GM18517 (cell line): ENCODE results near the gene VIPR2.
"Not testable (repeated sequence)": the region's sequence is repeated elsewhere in the genome, so short reads cannot be mapped to it uniquely, and the experiment has no call there.

ENCODE experiments used
- ATAC-seq: cut with Tn5 transposase; IDR thresholded peaks from one replicate; pipeline ENCODE4 v1.9.1; 2021; ENCODE audit warnings: mild to moderate bottlenecking, moderate library complexity; ENCODE audit not compliant: unreplicated experiment

VIPR2 gene

DNA sequence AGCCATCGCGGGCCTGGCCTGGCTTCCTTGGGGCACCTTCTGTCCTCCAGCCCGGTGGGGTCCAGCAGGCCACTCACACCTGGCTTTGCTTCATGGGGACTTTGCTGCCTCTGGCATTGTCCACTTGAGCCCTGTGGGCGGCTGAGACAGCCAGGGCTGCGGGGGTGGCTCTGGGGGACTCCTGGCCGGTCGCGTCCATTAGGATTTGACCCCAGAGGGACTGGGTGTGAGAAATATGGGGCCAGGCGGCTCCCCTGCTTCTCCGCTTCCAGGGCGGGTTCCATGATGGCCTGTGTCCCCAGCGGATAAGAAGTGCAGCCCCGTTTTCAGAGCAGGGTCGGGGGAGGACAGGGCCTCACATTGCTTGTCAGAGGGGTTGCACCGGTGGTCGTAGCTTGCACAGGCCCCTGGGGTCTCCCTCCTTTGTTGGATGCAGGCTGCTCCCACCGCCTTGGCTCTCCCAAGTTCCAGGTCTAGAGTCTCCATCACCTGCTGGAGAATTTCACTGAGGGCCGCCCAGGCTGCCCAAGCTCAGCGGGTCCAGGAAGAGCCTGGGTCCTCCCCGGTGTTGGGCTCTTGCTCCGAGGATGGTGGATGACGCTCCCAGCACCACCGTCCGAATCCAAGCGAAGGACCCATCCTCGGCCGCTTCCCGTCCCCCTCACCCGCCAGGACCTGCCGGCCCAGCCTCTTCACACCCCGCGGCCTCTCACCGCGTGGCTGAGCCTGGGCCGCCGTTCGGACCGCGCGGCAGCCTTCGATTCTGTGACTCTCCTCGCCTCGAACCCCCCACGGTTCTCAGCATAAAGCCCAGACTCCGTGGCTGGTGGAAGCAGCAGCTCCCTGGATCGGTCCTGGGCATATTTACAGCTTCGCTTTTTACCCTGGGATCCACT is 148.2 kb downstream of the VIPR2 start:
- no peak for ATAC-seq

DNA sequence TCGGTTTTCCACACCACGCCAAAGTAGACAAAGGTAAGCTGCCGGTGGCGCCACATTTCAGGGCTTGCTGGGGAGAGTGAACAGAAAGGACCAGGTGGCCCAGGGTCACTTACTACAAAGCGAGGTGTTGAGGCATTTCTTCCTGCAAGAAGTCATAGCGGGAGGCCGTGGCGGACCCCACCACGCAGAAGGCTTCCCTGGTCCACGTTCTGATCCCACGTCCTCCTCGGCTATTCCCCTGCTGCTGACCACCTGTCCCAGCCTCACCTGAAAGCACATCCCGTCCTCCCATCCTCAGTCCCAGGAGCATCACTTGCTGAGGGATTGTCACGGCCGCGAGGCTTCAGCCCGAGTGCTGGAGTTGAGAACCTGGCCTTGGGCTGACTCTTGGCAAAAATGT is 149.2 kb downstream of the VIPR2 start:
- ATAC-seq: no peak

DNA sequence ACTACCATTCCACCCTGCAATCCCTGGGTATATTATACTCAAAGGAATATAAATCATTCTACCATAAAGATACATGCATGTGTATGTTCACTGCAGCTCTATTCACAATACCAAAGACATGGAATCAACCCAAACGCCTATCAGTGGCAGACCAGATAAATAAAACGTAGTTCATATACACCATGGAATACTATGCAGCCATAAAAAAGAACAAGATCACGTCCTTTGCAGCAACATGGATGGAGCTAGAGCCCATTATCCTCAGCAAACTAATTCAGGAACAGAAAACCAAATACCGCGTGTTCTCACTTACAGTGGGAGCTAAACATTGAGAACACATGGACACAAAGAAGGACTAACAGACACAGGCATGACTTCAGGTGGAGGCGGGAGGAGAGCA is 150.0 kb downstream of the VIPR2 start:
- no peak for ATAC-seq

DNA sequence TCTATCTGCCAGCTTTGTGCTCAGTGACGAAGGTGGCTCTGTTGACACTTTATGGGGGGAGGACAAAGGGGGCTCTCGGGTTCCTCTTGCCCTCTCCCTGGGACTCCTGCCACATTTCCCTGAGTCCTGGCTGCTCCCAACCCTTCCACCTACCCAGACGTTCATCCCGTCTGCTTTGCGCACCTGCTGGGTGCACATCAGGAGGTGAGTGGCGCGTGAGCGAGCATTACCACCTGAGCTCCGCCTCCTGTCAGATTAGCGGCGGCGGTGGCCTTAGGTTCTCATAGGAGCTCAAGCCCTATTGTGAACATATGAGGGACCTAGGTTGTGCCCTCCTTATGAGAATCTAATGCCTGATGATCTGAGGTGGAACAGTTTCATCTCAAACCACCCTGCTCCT is 151.1 kb downstream of the VIPR2 start:
- no peak for ATAC-seq

DNA sequence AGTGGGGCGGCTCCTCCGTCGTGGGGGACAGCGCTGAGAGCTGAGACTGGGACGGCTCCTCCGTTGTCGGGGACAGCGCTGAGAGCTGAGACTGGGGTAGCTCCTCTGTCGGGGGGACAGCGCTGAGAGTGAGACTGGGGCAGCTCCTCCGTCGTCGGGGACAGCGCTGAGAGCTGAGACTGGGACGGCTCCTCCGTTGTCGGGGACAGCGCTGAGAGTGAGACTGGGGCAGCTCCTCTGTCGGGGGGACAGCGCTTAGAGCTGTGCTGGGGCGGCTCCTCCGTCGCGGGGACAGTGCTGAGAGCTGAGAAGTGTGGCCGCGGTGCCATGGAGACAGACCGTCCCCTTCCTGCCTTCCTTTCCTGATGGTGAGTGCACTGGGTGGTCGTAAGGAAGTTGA is 151.9 kb downstream of the VIPR2 start:
- no peak for ATAC-seq

DNA sequence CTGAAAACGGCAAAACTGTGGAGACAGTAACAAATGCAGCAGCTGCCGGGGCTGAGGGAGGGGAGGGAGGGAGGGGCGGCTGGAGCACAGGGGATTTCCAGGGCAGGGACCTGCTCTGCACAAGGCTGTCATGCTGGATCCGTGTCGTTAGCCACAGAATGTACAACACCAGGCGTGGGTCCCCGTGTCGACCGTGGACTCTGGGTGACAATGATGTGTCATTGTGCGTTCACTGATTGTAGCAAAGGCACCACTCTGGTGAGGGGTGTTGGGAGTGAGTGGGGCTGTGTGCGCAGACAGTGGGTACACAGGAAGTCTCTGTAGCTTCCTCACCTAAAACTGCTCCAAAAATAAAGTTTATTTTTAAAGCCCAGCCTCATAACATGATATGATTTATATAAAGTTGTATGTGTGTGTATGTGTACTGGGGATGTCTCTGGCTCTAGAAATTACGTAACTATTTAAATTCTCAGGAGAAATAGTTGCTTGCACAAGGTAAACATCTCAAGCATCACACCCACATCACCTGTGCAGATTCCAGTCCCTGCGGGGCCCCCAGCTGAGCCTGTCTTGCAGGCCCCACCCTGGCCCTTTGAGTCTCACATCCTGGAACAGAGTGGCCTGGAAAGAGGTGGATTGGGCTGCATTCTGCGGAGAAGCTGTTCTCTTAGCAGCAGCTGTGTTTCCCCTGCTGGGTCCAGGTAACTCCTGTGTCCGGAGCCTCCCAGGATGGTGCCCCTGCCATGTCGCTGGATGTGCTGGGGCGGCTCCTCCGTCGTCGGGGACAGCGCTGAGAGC is 152.6 kb downstream of the VIPR2 start:
- no peak for ATAC-seq

DNA sequence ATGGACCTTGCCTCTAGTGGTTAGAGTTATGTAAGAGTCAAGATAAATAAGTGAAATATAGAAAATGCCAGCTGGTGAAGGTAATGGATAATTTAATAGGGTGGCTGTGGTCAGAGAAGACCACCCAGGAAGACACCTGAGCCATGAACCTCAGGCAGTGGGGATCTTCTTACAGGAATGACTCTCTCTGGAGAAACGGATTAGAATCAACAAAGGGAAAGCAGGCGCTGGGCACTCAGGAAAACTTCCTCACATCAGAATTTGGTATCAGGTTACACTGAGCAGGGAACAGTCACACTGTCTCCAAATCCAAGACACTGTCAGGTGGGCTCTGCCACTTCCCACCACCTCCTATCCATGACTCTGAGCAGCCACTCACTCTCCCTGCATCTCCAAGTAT is 155.7 kb downstream of the VIPR2 start:
- ATAC-seq: no peak

DNA sequence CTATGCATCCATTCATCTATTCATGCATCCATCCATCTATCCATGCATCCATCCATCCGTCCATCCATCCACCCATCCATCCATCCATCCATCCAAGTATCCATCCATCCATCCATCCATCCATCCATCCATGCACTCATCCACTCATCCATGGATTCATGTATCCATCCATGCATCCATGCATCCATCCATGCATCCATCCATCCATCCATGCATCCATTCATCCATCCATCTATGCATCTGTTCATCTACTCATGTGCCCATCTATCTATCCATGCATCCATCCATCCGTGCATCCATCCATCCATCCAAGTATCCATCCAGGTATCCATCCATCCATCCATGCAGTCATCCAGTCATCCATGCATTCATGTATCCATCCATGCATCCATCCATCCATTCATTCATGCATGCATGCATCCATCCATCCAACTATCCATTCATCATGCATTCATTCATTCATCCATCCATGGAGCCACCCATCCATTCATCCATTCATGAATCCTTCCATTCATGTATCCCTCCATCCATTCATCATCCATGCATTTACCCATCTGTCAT is 156.3 kb downstream of the VIPR2 start:
- ATAC-seq: no peak

DNA sequence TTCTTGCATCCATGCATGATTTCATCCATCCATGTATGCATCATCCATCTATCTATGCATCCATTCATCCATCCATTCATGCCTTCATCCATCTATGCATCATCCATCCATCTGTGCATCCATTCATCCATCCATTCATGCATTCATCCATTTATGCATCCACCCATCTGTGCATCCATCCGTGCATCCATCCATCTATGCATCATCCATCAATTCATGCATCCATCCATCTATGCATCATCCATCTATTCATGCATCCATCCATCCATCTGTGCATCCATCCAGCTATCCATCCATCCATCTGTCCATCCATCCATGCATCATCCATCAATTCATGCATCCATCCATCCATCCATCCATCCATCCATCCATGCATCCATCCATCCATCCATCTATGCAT is 157.0 kb downstream of the VIPR2 start:
- no peak for ATAC-seq

- no peak for ATAC-seq
Observed at GRCh38 chr7:158985583-158985982, 159.1 kb downstream of the VIPR2 start.

GRCh38 chr7:158984007-158984406 is 160.7 kb downstream of the VIPR2 start:
- ATAC-seq: not testable (repeated sequence)

GRCh38 chr7:158982080-158982479 is 162.6 kb downstream of the VIPR2 start:
- not testable (repeated sequence) for ATAC-seq

GRCh38 chr7:158979635-158980351 is 164.9 kb downstream of the VIPR2 start:
- no peak for ATAC-seq

GRCh38 chr7:158979023-158979529 is 165.6 kb downstream of the VIPR2 start:
- no peak for ATAC-seq
